GM23338 (cell line): Measurements from ENCODE around the gene PAEP.

Experiments used
- CREB1 ChIP-seq: fragments of 250-450 bp; sonication (Bioruptor Pico); IDR thresholded peaks from 2 replicates; pipeline ENCODE4 v1.5.0; 2020; ENCODE audit warnings: low read depth, mild to moderate bottlenecking, moderate library complexity
- EZH2 ChIP-seq: fragments of 200-600 bp; sonication (generic); IDR thresholded peaks from one replicate; pipeline ENCODE4 v1.8.0; 2017; ENCODE audit warnings: antibody characterized with exemption, mild to moderate bottlenecking, low read depth; ENCODE audit not compliant: unreplicated experiment
- EZH2phosphoT487 ChIP-seq: fragments of 200-600 bp; sonication (generic); IDR thresholded peaks from one replicate; pipeline ENCODE4 v1.8.1; 2018; ENCODE audit warnings: antibody characterized with exemption; ENCODE audit not compliant: unreplicated experiment
- NANOG ChIP-seq: IDR thresholded peaks from 2 replicates; pipeline ENCODE4 v1.6.1; 2016; ENCODE audit warnings: antibody characterized with exemption, borderline replicate concordance
- POLR2AphosphoS5 ChIP-seq: IDR thresholded peaks from 2 replicates; pipeline ENCODE4 v1.6.1; 2016; ENCODE audit warnings: antibody characterized with exemption, low read depth
- STAT1 ChIP-seq: IDR thresholded peaks from one replicate; pipeline ENCODE4 v1.6.1; 2016; ENCODE audit warnings: antibody characterized with exemption; ENCODE audit not compliant: unreplicated experiment
- TF ChIP-seq, protein P1 (sequence below): IDR thresholded peaks from one replicate; pipeline ENCODE4 v1.6.1; 2018; ENCODE audit warnings: antibody characterized with exemption; ENCODE audit not compliant: unreplicated experiment
- TF ChIP-seq, protein P2 (sequence below), 2 experiments: fragments of 200-600 bp in 1 of 2; sonication (generic) in 1 of 2; conservative IDR thresholded peaks; 2 replicates each; pipeline versions ENCODE4 v1.5.1 to v1.6.1; 2016 to 2017; ENCODE audit warnings: antibody characterized with exemption in 2 of 2, low read depth in 2 of 2, mild to moderate bottlenecking in 2 of 2, moderate library complexity in 1 of 2
- TF ChIP-seq, protein P3 (sequence below): IDR thresholded peaks from 2 replicates; pipeline ENCODE4 v1.6.1; 2016; ENCODE audit warnings: antibody characterized with exemption
- TF ChIP-seq, protein P4 (sequence below): fragments of 250-450 bp; sonication (Bioruptor Pico); IDR thresholded peaks from 2 replicates; pipeline ENCODE4 v1.5.0; 2020; ENCODE audit warnings: mild to moderate bottlenecking, moderate library complexity

DNA sequence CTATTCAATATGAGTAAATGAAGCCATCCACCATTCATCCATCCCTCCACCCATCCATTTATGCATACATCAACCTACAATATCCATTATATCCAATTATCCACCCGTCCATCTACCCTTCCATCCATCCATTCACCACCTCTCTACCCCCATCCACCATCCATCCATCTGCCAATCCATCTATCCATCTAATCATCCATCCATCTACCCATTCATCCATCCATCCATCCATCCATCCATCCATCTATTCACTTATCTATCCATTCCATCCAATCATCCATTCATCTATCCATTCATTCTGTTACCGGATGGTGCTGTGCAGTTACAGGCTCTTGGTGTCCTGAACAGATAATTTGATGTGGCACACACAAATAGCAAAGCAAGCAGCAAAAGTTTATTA lies 10.7 kb downstream of the PAEP start:
- TF ChIP-seq, protein P1, sequence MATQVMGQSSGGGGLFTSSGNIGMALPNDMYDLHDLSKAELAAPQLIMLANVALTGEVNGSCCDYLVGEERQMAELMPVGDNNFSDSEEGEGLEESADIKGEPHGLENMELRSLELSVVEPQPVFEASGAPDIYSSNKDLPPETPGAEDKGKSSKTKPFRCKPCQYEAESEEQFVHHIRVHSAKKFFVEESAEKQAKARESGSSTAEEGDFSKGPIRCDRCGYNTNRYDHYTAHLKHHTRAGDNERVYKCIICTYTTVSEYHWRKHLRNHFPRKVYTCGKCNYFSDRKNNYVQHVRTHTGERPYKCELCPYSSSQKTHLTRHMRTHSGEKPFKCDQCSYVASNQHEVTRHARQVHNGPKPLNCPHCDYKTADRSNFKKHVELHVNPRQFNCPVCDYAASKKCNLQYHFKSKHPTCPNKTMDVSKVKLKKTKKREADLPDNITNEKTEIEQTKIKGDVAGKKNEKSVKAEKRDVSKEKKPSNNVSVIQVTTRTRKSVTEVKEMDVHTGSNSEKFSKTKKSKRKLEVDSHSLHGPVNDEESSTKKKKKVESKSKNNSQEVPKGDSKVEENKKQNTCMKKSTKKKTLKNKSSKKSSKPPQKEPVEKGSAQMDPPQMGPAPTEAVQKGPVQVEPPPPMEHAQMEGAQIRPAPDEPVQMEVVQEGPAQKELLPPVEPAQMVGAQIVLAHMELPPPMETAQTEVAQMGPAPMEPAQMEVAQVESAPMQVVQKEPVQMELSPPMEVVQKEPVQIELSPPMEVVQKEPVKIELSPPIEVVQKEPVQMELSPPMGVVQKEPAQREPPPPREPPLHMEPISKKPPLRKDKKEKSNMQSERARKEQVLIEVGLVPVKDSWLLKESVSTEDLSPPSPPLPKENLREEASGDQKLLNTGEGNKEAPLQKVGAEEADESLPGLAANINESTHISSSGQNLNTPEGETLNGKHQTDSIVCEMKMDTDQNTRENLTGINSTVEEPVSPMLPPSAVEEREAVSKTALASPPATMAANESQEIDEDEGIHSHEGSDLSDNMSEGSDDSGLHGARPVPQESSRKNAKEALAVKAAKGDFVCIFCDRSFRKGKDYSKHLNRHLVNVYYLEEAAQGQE = no peak
- TF ChIP-seq, protein P2, sequence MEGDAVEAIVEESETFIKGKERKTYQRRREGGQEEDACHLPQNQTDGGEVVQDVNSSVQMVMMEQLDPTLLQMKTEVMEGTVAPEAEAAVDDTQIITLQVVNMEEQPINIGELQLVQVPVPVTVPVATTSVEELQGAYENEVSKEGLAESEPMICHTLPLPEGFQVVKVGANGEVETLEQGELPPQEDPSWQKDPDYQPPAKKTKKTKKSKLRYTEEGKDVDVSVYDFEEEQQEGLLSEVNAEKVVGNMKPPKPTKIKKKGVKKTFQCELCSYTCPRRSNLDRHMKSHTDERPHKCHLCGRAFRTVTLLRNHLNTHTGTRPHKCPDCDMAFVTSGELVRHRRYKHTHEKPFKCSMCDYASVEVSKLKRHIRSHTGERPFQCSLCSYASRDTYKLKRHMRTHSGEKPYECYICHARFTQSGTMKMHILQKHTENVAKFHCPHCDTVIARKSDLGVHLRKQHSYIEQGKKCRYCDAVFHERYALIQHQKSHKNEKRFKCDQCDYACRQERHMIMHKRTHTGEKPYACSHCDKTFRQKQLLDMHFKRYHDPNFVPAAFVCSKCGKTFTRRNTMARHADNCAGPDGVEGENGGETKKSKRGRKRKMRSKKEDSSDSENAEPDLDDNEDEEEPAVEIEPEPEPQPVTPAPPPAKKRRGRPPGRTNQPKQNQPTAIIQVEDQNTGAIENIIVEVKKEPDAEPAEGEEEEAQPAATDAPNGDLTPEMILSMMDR (conservative IDR thresholded peaks at IDR 0.05; ENCODE audit: low read depth in 2 of 2) = no peak
- TF ChIP-seq EZH2 (no peak), EZH2phosphoT487 (no peak), CREB1 (no peak), POLR2AphosphoS5 (no peak), NANOG (no peak), STAT1 (no peak)
- TF ChIP-seq, protein P3, sequence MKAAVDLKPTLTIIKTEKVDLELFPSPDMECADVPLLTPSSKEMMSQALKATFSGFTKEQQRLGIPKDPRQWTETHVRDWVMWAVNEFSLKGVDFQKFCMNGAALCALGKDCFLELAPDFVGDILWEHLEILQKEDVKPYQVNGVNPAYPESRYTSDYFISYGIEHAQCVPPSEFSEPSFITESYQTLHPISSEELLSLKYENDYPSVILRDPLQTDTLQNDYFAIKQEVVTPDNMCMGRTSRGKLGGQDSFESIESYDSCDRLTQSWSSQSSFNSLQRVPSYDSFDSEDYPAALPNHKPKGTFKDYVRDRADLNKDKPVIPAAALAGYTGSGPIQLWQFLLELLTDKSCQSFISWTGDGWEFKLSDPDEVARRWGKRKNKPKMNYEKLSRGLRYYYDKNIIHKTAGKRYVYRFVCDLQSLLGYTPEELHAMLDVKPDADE = no peak
- TF ChIP-seq, protein P4, sequence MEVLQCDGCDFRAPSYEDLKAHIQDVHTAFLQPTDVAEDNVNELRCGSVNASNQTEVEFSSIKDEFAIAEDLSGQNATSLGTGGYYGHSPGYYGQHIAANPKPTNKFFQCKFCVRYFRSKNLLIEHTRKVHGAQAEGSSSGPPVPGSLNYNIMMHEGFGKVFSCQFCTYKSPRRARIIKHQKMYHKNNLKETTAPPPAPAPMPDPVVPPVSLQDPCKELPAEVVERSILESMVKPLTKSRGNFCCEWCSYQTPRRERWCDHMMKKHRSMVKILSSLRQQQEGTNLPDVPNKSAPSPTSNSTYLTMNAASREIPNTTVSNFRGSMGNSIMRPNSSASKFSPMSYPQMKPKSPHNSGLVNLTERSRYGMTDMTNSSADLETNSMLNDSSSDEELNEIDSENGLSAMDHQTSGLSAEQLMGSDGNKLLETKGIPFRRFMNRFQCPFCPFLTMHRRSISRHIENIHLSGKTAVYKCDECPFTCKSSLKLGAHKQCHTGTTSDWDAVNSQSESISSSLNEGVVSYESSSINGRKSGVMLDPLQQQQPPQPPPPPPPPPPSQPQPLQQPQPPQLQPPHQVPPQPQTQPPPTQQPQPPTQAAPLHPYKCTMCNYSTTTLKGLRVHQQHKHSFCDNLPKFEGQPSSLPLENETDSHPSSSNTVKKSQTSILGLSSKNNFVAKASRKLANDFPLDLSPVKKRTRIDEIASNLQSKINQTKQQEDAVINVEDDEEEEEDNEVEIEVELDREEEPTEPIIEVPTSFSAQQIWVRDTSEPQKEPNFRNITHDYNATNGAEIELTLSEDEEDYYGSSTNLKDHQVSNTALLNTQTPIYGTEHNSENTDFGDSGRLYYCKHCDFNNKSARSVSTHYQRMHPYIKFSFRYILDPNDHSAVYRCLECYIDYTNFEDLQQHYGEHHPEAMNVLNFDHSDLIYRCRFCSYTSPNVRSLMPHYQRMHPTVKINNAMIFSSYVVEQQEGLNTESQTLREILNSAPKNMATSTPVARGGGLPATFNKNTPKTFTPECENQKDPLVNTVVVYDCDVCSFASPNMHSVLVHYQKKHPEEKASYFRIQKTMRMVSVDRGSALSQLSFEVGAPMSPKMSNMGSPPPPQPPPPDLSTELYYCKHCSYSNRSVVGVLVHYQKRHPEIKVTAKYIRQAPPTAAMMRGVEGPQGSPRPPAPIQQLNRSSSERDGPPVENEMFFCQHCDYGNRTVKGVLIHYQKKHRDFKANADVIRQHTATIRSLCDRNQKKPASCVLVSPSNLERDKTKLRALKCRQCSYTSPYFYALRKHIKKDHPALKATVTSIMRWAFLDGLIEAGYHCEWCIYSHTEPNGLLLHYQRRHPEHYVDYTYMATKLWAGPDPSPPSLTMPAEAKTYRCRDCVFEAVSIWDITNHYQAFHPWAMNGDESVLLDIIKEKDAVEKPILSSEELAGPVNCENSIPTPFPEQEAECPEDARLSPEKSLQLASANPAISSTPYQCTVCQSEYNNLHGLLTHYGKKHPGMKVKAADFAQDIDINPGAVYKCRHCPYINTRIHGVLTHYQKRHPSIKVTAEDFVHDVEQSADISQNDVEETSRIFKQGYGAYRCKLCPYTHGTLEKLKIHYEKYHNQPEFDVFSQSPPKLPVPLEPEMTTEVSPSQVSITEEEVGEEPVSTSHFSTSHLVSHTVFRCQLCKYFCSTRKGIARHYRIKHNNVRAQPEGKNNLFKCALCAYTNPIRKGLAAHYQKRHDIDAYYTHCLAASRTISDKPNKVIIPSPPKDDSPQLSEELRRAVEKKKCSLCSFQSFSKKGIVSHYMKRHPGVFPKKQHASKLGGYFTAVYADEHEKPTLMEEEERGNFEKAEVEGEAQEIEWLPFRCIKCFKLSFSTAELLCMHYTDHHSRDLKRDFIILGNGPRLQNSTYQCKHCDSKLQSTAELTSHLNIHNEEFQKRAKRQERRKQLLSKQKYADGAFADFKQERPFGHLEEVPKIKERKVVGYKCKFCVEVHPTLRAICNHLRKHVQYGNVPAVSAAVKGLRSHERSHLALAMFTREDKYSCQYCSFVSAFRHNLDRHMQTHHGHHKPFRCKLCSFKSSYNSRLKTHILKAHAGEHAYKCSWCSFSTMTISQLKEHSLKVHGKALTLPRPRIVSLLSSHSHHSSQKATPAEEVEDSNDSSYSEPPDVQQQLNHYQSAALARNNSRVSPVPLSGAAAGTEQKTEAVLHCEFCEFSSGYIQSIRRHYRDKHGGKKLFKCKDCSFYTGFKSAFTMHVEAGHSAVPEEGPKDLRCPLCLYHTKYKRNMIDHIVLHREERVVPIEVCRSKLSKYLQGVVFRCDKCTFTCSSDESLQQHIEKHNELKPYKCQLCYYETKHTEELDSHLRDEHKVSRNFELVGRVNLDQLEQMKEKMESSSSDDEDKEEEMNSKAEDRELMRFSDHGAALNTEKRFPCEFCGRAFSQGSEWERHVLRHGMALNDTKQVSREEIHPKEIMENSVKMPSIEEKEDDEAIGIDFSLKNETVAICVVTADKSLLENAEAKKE (CRISPR knock-in tag) = no peak
